NB4 (cell line): Measurements from ENCODE around the gene ITIH1.

Experiments used
- TF ChIP-seq, protein P1 (sequence below): IDR thresholded peaks from one replicate; pipeline ENCODE4 v1.5.1; 2012; ENCODE audit warnings: low read depth, low read length
- TF ChIP-seq, protein P2 (sequence below): IDR thresholded peaks from 2 replicates; pipeline ENCODE4 v1.6.1; 2011; ENCODE audit warnings: low read depth, low read length

DNA sequence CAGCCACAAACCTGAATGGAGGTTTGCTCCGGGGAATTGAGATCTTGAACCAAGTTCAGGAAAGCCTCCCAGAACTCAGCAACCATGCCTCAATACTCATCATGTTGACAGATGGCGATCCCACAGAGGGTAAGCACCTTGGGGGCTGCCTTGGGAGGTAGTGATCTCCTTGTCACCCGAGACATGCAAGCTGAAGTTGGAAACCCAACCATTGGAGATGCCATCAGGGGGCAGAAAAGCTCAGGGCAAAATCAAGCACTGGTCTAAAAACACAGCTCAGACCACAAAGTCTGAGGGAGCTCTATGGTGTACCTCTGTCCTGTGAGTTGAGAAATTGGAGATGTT is 5.8 kb downstream of the ITIH1 start:
- TF ChIP-seq, protein P1, sequence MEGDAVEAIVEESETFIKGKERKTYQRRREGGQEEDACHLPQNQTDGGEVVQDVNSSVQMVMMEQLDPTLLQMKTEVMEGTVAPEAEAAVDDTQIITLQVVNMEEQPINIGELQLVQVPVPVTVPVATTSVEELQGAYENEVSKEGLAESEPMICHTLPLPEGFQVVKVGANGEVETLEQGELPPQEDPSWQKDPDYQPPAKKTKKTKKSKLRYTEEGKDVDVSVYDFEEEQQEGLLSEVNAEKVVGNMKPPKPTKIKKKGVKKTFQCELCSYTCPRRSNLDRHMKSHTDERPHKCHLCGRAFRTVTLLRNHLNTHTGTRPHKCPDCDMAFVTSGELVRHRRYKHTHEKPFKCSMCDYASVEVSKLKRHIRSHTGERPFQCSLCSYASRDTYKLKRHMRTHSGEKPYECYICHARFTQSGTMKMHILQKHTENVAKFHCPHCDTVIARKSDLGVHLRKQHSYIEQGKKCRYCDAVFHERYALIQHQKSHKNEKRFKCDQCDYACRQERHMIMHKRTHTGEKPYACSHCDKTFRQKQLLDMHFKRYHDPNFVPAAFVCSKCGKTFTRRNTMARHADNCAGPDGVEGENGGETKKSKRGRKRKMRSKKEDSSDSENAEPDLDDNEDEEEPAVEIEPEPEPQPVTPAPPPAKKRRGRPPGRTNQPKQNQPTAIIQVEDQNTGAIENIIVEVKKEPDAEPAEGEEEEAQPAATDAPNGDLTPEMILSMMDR = no peak
- TF ChIP-seq, protein P2, sequence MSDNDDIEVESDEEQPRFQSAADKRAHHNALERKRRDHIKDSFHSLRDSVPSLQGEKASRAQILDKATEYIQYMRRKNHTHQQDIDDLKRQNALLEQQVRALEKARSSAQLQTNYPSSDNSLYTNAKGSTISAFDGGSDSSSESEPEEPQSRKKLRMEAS = no peak
